Brain microvascular endothelial cell (primary cell): ENCODE measurements around the gene SLC7A6.

ENCODE experiments used
- DNase-seq: peaks from one replicate; pipeline ENCODE4 v3.0.0-alpha.2; 2020
- H3K27ac ChIP-seq: fragments of 250-450 bp; sonication (Bioruptor Pico); 2 replicates; pipeline ENCODE4 v1.5.1; 2020; ENCODE audit warnings: mild to moderate bottlenecking, moderate library complexity
- H3K27me3 ChIP-seq: fragments of 250-450 bp; sonication (Bioruptor Pico); replicated peaks from 2 replicates; pipeline ENCODE4 v1.5.1; 2020; ENCODE audit warnings: mild to moderate bottlenecking
- H3K36me3 ChIP-seq: fragments of 250-450 bp; sonication (Bioruptor Pico); replicated peaks from 2 replicates; pipeline ENCODE4 v1.5.1; 2020; ENCODE audit warnings: mild to moderate bottlenecking
- H3K4me3 ChIP-seq: 2 replicates; pipeline ENCODE4 v1.5.1; 2011; ENCODE audit warnings: low read depth, mild to moderate bottlenecking, control low read depth, low read length, moderate library complexity
- in situ Hi-C: cut with HindIII; loops from 2 replicates; pipeline ENCODE4 v1.10.0; 2017; ENCODE audit warnings: low sequenced_read_pairs, low pct_ligation_motif_present
- TF ChIP-seq, protein P1 (sequence below): IDR thresholded peaks from 2 replicates; pipeline ENCODE4 v1.5.1; 2011; ENCODE audit warnings: low read depth, mild to moderate bottlenecking, moderate library complexity, low read length, control low read depth, inconsistent platforms; ENCODE audit errors: missing control alignments

The SLC7A6 gene

DNA sequence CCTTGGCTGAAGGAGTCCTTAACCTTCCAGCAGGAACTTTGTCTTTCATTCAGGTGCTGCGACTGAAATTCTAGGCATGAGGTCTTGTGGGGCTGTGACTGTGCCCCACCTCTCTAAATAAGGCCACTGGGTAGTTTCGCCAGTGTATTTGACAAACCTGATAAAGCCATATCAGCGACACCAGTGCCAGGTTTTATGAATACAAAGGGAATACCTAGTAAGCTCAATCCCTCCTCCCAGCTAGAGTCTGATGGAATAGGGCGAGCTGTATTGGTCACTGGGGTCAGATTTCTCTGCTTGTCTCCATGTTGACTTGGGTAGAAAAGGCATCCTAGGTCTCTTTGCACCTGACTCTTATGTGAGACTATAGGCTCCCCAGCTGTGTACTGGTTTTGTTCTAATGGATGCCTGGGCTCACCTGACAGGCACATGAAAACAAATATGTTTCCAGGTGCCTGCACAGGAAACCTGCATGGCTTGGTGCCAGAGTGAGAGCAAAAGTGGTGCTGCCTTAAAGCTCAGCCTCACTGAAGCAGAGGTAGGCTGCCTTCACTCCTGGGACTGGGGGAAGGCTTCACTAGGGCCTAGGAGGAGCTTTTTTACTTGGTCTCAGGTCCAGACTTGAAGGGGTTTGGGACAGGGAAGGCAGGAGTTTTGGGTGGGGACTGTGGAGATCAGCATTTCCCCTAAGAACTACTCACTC is 8.3 kb downstream of the SLC7A6 start:
- Histone ChIP-seq H3K27ac (no peak overlapping the region), H3K36me3 (peaks cover 15% of the 10 kb centered on the region), H3K4me3 (no peak overlapping the region), H3K27me3 (no peaks in the 10 kb centered on the region)
- TF ChIP-seq, protein P1, sequence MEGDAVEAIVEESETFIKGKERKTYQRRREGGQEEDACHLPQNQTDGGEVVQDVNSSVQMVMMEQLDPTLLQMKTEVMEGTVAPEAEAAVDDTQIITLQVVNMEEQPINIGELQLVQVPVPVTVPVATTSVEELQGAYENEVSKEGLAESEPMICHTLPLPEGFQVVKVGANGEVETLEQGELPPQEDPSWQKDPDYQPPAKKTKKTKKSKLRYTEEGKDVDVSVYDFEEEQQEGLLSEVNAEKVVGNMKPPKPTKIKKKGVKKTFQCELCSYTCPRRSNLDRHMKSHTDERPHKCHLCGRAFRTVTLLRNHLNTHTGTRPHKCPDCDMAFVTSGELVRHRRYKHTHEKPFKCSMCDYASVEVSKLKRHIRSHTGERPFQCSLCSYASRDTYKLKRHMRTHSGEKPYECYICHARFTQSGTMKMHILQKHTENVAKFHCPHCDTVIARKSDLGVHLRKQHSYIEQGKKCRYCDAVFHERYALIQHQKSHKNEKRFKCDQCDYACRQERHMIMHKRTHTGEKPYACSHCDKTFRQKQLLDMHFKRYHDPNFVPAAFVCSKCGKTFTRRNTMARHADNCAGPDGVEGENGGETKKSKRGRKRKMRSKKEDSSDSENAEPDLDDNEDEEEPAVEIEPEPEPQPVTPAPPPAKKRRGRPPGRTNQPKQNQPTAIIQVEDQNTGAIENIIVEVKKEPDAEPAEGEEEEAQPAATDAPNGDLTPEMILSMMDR: no peak
- in situ Hi-C loops: no loop called here
- no peak for DNase-seq

DNA sequence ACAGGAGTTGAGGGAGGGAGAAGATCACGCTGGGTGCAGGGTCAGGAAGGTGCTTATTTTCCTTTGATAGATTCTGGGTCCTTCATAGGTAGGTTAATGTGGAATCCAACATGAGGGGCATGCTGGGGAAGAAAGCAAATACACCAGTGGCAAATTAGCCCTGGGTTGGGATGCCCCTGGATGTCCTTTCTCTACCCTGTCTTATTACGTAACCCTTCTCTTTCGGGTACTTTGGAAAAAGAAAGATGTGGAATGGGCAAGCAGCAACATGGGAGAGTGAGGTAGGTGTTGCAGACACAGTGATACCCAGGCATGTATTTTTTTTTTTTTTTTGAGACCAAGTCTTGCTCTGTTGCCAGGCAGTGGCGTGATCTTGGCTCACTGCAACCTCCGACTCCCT is 9.1 kb downstream of the SLC7A6 start:
- Histone ChIP-seq H3K4me3 (no peak overlapping the region), H3K27ac (no peak overlapping the region), H3K36me3 (peaks cover 18% of the 10 kb centered on the region), H3K27me3 (no peaks in the 10 kb centered on the region)
- no peak for DNase-seq
- TF ChIP-seq, protein P1: no peak
- in situ Hi-C loops: no loop called here

DNA sequence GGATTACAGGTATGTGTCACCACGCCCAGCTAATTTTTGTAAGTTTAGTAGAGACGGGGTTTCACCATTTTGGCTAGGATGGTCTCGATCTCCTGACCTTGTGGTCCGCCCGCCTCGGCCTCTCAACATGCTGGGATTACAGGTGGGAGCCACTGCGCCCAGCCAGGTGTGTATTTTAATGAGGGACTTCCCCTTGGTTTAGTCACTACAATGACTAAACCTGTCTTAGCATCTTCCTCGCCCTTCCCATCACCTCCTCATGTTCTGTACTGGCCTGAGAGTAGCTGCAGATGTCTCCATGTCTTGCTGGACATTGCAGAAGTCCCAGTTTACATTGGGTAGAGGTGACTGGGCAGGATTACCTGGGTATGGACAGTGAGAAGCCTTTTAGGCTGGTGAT is 9.6 kb downstream of the SLC7A6 start:
- no peak overlapping the region for H3K27ac ChIP-seq
- H3K4me3 ChIP-seq: no peak overlapping the region
- in situ Hi-C loops: no loop called here
- TF ChIP-seq, protein P1: no peak
- peaks cover 18% of the 10 kb centered on the region for H3K36me3 ChIP-seq
- DNase-seq: no peak
- H3K27me3 ChIP-seq: no peaks in the 10 kb centered on the region

DNA sequence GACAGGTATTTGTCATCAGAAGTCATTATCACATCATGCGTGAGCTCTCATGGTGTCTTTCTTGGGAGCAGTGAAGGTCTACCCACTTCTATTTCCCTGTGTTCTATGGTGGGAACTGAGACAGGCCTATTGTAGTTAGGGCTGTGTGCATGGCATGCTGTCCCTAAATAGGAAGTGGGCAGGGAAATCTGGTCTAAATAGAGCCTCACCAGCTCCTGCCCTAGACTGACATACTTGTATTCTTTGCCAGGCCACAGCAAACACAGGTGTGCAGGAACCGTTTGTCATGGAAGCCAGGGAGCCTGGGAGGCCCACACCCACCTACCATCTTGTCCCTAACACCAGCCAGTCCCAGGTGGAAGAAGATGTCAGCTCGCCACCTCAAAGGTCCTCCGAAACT is 10.1 kb downstream of the SLC7A6 start:
- H3K27ac ChIP-seq: no peak overlapping the region

DNA sequence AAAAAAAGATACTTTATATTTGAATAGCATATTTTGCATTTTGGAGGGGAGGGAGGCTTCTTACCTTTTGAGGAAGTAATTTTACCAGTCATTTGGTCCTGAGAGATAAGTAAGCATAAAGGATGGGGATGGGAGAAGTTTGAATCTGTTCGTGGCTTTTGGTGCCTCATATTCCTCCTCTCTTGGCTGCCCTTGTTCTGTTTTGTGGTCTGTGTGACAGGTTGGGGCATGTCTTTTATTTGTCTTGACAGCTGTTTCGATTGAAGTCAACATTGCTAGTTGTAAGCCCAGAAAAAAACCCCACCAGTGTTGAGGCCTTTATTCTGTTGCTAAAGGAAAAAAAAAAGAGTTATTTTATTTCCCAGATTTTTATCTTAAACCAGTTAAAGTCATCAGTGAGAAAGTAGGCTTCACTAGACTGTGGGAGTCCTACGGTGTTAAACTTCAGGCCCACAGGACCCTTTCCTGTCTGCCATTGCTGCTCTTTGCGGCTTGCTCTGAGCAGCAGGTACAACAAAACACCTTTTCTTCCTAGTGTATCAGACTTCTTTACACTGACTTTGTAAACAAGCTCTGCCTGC is 11.4 kb downstream of the SLC7A6 start:
- no peak for DNase-seq

More for the DNA sequence above, 10.1 kb downstream of the SLC7A6 start:
- in situ Hi-C loops: no loop called here
- Histone ChIP-seq H3K36me3 (peaks cover 20% of the 10 kb centered on the region), H3K4me3 (no peak overlapping the region), H3K27me3 (no peaks in the 10 kb centered on the region)
- DNase-seq: no peak
- TF ChIP-seq, protein P1: no peak

More for the DNA sequence above, 11.4 kb downstream of the SLC7A6 start:
- Histone ChIP-seq H3K36me3 (peaks cover 25% of the 10 kb centered on the region), H3K4me3 (no peak overlapping the region), H3K27me3 (no peaks in the 10 kb centered on the region), H3K27ac (no peak overlapping the region)
- TF ChIP-seq, protein P1: no peak
- in situ Hi-C loops: no loop called here
